Measurements from ENCODE around the gene MARCHF10.
"Not testable (repeated sequence)": the region's sequence is repeated elsewhere in the genome, so short reads cannot be mapped to it uniquely, and the experiment has no call there.

The MARCHF10 gene

GRCh38 chr17:62807812-62808575 is at the start of gene MARCHF10:
MARCHF10 (minus strand) TSS chr17:62808314; CDS start chr17:62801735, 6,579 bp downstream.
- DNase-seq (ENCODE audit: low read depth) = peak; percentile 6

- no peak for DNase-seq (ENCODE audit: low read depth)
Observed at GRCh38 chr17:62857526-62857925, 49.4 kb upstream of the MARCHF10 start.

GRCh38 chr17:62856594-62856993 is 48.5 kb upstream of the MARCHF10 start:
- DNase-seq (ENCODE audit: low read depth) = no peak

GRCh38 chr17:62855156-62855555 is 47.0 kb upstream of the MARCHF10 start:
- no peak for DNase-seq (ENCODE audit: low read depth)

GRCh38 chr17:62854098-62854680 is 46.1 kb upstream of the MARCHF10 start:
- no peak for DNase-seq (ENCODE audit: low read depth)

- DNase-seq (ENCODE audit: low read depth) = no peak
Observed at GRCh38 chr17:62852195-62852594, 44.1 kb upstream of the MARCHF10 start.

- DNase-seq (ENCODE audit: low read depth) = not testable (repeated sequence)
Observed at GRCh38 chr17:62849591-62850415, 41.7 kb upstream of the MARCHF10 start.

- DNase-seq (ENCODE audit: low read depth) = no peak
Observed at GRCh38 chr17:62848334-62848733, 40.2 kb upstream of the MARCHF10 start.

GRCh38 chr17:62847426-62847825 is 39.3 kb upstream of the MARCHF10 start:
- no peak for DNase-seq (ENCODE audit: low read depth)

- no peak for DNase-seq (ENCODE audit: low read depth)
Observed at GRCh38 chr17:62840871-62841270, 32.8 kb upstream of the MARCHF10 start.

GRCh38 chr17:62833816-62834215 is 25.7 kb upstream of the MARCHF10 start:
- DNase-seq (ENCODE audit: low read depth) = not testable (repeated sequence)

- DNase-seq (ENCODE audit: low read depth) = no peak
Observed at GRCh38 chr17:62832405-62832804, 24.3 kb upstream of the MARCHF10 start.

GRCh38 chr17:62831066-62831465 is 23.0 kb upstream of the MARCHF10 start:
- DNase-seq (ENCODE audit: low read depth) = not testable (repeated sequence)

GRCh38 chr17:62827746-62828485 is 19.8 kb upstream of the MARCHF10 start:
- DNase-seq (ENCODE audit: low read depth) = no peak

GRCh38 chr17:62826956-62827355 is 18.8 kb upstream of the MARCHF10 start:
- DNase-seq (ENCODE audit: low read depth) = no peak

- DNase-seq (ENCODE audit: low read depth) = no peak
Observed at GRCh38 chr17:62825182-62825581, 17.1 kb upstream of the MARCHF10 start.

- no peak for DNase-seq (ENCODE audit: low read depth)
Observed at GRCh38 chr17:62824290-62825131, 16.4 kb upstream of the MARCHF10 start.

GRCh38 chr17:62823111-62823893 is 15.2 kb upstream of the MARCHF10 start:
- no peak for DNase-seq (ENCODE audit: low read depth)

- no peak for DNase-seq (ENCODE audit: low read depth)
Observed at GRCh38 chr17:62822080-62822904, 14.2 kb upstream of the MARCHF10 start.

All from activated T-cell treated with anti-CD3 and anti-CD28 coated beads for 1 hour (primary cell).